GM21360 (cell line): ENCODE data around the gene CPSF4L.
A peak's percentile ranks its signal among the peaks of the same experiment; 100 is the strongest.

ENCODE experiments used
- ATAC-seq: cut with Tn5 transposase; IDR thresholded peaks from one replicate; pipeline ENCODE4 v1.9.1; 2021; ENCODE audit warnings: mild to moderate bottlenecking, moderate library complexity; ENCODE audit not compliant: unreplicated experiment

CPSF4L gene

DNA sequence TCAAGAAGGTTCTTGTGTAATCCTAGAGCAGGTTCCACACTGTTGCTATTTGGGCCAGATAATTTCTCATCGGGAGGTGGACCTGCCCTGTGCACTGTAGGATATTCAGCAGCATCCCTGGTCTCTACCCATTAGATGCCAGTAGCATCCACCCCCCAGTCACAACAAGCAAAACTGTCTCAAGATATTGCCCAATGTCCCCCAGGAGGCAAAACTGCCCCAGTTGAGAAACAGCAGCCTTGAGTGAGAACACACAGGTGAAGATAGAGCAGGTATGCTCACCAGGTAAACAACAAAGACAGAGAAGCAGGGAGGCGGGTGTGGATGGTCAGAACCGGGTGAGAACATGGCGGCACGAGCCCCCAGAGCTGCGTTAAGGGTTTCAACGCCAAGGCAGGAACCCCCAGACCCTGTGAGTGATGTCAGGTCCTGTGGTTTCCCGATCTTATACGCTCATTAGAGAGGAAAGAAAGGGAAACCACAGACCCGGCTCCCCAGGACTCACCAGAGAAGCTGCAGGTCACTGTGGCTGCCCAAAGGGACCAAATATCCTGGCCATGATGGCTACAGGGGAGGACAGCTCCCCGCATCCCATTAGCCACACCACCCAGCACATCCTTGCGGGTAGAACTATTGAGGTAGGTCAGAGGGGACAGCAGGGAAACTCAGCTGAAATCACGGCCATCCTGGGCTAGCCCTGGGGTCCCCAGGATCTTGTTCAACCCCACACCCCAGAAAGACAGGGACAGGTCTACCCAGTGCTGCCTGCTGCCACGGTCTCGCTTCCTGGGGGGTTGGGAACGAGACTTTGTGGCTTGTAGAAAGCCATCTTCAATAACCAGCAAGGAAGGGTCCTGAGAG, 28.9 kb upstream of the CPSF4L start:
- peak; percentile 22 for ATAC-seq

DNA sequence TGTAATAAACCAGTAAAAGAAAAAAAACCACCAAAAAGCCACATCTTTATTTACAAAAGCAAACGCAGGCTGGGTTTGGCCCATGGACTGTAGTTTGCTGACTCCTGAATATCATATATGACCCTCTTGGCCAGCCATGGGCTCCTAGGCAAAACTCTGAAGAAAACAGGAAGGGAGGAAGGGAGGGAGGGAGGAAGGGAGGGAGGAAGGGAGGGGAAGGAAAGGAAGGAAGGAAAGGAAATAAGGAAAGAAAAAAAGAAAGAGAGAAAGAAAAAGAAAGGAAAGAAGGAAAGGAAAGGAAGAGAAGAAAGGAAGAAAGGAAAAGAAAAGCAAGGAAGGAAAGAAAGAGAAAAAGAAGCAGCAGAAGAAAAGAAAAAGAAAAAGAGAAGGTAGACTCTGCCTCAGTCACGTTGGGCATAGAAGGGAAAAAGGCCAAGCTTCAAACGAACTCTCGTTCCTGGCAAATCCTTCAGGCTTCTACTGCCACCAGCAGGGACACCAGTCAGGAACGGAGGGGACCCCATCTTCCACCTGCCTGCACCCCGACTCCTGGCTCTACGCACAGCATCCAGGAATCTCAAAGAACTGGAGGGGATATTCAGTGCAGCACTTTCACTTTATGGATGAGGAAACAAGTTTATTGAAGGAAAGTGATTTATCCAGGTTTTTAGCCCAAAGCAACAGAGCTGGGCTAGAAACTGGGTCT, 28.0 kb upstream of the CPSF4L start:
- ATAC-seq = no peak

GRCh38 chr17:73288534-73289302, 27.0 kb upstream of the CPSF4L start:
- no peak for ATAC-seq

GRCh38 chr17:73286863-73287296, 25.2 kb upstream of the CPSF4L start:
- no peak for ATAC-seq

- ATAC-seq = no peak
These were observed 24.5 kb upstream of the CPSF4L start for GRCh38 chr17:73285916-73286862.

GRCh38 chr17:73285603-73285908, 23.9 kb upstream of the CPSF4L start:
- ATAC-seq = no peak

- no peak for ATAC-seq
These were observed 23.4 kb upstream of the CPSF4L start for GRCh38 chr17:73284906-73285602.

- ATAC-seq = no peak
These were observed 22.7 kb upstream of the CPSF4L start for GRCh38 chr17:73284354-73284753.

GRCh38 chr17:73283841-73284282, 22.2 kb upstream of the CPSF4L start:
- no peak for ATAC-seq

GRCh38 chr17:73283250-73283649, 21.6 kb upstream of the CPSF4L start:
- no peak for ATAC-seq

DNA sequence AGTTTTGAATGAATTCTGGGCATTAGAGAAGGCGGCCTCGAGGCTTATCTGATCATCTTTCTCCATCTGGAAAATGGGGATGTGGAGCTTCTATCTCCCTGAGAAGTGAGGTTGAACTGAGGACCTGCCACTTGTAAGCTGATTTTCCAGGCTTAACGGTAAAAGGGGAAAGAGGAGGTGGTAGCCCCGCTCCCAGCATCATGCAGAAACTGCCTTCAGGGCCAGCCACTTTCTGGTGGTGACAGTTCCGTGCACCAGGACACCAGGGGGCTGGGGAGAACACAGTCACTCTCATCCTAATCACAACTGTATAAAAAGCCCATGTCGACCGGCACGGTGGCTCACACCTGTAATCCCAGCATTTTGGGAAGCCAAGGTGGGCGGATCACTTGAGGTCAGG, 20.9 kb upstream of the CPSF4L start:
- ATAC-seq = no peak

DNA sequence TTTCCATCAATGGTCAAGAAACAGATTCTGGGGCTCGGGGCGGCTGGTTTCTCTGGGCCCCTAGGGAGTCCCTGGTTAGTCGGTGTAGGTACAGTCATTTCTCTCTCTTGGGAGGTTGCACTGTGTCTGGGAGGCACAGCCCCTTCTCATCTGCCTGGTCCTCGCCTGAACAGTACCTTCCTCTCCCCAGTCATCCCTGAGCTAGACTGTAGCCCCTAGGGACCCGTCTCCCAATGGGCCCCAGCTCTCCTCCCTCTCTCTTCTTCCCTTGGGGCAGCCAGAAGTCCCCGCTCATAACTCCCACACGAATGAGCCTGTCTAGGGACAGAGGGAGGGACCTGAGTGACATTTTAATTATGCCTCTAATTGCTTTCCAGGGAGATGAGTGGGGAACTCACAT, 20.2 kb upstream of the CPSF4L start:
- ATAC-seq = peak; percentile 93

DNA sequence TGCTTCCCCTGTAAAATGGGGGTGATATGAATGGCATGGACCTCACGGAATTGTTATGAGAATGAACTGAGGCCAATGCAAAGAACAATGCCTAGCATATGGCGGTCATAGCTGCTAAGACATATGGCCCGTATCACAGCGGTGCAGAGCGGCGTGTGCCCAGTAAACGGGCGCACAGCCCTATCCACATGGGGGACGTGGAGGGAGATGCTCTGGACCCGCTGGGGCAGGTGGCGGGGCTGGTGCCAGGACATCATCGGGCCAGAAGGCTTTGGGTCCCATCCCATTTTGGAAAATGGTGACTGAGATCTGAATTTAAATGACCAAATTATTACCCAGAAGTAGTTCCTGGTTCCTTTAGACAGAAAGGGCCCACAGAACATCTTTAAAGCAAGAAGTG, 18.5 kb upstream of the CPSF4L start:
- ATAC-seq = no peak

DNA sequence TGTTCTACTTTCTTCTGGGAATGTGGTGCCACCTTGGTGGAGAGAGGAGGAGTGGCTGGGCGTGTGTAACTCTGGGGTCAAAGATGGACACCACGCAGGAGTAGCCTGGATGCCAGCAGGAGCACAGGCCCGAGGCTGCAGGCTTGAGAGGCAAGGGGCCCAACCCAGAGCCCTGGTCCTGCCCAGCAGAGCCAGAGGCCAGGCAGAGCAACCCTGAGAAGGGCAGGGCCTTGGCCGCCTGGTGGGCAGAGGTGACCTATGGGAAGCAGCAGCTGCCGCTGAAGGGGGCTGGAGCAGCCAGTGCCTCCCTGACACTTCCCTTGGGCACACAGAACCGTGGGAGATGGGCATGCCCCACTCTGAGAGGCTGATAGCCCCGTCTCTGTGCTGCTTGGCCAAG, 18.0 kb upstream of the CPSF4L start:
- no peak for ATAC-seq

DNA sequence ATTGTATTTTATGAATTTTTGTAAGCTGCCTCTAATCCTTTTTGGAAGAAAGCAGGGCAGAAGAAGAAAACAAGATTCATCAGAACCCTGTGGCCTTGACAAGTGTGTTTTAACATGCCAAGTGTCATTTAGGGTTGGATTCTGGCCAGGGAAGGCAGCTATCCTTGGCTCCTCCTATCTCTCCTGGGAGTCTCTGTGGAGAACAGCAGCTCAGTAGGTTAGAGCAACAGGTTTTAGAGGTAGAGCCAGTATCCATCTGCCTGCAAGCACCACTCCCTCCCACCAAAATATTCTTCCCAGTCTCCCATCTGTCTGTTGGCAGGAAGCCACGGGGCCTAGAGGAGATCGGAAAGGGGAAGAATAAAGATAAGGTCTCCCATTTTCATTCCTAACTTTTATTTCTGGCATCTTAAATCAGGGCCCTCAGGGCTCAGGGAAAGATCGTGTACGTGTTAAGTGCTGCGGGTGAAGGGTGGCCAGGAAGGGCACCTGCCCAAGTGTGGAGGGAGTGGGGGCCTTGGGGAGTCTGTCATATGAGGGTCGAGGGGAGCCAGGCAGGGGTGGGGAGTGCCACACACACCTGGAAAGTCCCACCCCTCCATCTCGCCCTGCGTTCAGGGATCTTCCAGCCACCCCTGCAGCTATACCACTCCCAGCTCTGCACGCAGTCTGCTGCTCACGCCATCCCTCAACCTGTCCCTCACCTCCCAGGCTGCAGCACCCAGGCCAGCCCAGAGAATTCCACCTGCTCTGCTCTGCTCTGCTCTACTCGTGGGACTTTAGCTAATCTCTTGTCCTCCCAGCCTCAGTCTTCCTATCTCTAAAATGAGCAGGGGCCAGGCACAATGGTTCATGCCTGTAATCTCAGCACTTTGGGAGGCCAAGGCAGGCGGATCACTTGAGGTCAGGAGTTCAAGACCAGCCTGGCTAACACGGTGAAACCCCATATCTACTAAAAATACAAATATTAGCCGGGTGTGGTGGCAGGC, 17.1 kb upstream of the CPSF4L start:
- ATAC-seq = no peak

GRCh38 chr17:73278049-73278464, 16.4 kb upstream of the CPSF4L start:
- no peak for ATAC-seq

- no peak for ATAC-seq
These were observed 12.8 kb upstream of the CPSF4L start for GRCh38 chr17:73274490-73274889.

DNA sequence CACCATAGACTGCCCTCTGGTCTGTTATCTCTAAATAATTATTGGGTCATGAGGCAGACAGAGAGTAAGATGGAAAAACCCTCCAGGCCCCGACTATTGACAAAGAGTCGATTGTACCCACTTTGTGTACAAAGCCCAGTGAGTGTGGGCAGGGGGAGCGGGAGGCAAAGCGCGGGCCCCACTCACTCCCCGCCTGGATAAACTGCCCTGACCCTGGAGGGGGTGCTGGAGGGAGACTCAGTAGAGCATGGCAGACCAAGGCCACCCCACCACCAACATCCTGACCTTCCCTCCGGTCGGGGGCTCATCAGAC, 11.2 kb upstream of the CPSF4L start:
- ATAC-seq = no peak

DNA sequence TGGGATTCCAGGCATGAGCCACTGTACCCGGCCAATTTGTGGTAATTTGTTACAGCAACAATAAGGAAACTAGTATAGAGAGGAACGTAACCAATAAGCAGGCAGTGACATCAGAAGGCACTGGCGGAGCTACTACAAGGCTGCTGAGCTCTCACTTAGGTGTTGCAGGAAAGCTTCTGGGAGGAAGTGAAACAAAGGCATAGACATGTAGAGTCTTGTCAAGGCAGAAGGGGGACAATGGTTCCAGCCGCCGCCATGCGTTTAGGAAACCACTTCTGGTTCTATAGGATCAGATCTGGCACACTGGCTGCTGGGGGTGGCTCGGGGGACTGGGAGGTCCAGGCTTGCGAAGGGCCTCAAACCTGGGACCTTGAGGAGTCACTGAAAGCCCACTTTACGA, 9.4 kb upstream of the CPSF4L start:
- peak; percentile 94 for ATAC-seq
